WTC11 (cell line): ENCODE data around the gene FHIP1A.

Source experiments
- USF2 ChIP-seq: sonication (generic); formaldehyde crosslinking; IDR thresholded peaks from 2 replicates; pipeline ENCODE4 v1.8.1; 2023; ENCODE audit warnings: mild to moderate bottlenecking, missing genetic modification reagents, moderate library complexity
- TF ChIP-seq, protein P1 (sequence below): fragments of 200-600 bp; IDR thresholded peaks from 2 replicates; pipeline ENCODE4 v1.8.0; 2022; ENCODE audit warnings: antibody characterized with exemption

DNA sequence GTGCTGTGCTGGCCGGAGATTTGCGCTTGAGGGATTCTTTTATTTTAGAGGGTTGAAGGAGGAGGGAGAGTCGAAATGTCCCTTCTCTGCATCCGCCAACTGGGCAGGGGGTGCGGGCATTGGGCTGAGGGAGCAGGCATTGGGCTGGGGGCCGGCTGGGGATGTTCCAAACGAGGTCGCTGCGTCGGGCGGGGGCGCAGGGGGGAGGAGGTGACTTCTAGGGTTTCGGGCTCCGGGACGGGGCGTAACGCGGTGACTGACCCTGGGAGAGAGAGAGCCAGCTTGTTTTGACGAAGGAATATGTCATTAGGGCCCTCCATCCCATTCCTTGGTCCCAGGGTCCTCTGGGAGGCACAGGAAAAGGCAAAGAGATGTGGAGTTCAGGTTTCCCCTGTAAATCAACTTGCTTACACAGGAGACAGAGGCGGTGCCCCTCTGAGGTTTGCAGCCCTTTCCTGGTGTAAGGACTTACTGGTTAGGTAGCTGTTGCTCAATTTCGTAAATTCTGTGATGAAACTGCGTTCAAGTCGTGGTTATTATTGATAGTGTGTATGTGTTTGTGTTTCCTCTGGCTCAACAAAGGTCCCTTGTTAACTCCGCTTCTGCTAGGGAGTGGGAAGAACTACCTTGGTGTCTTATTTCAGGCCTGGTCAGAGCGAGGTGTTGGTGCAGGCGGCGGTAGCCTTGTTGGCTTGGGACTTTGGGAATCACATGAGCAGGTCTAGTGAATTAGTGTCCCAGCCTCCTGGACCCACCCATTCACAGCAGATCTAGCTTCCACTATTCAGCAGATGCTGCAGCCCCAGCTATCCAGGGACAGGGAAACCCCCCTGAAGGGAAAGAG lies 716 bp downstream of the FHIP1A start:
- TF ChIP-seq, protein P1, sequence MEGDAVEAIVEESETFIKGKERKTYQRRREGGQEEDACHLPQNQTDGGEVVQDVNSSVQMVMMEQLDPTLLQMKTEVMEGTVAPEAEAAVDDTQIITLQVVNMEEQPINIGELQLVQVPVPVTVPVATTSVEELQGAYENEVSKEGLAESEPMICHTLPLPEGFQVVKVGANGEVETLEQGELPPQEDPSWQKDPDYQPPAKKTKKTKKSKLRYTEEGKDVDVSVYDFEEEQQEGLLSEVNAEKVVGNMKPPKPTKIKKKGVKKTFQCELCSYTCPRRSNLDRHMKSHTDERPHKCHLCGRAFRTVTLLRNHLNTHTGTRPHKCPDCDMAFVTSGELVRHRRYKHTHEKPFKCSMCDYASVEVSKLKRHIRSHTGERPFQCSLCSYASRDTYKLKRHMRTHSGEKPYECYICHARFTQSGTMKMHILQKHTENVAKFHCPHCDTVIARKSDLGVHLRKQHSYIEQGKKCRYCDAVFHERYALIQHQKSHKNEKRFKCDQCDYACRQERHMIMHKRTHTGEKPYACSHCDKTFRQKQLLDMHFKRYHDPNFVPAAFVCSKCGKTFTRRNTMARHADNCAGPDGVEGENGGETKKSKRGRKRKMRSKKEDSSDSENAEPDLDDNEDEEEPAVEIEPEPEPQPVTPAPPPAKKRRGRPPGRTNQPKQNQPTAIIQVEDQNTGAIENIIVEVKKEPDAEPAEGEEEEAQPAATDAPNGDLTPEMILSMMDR: no peak
- TF ChIP-seq USF2 (CRISPR knock-in tag): peak; percentile 66
